H9 (cell line): Measurements from ENCODE around the gene OCIAD2. TPM values are rescaled to one million over a fixed set of nuclear protein-coding genes. Genes with fewer than 3 reads are reported as not detected.

Experiments
- DNase-seq: peaks from one replicate; pipeline ENCODE4 v3.0.0-alpha.2; 2017
- H2AFZ ChIP-seq: one replicate; pipeline ENCODE4 v1.6.1; 2013; ENCODE audit warnings: mild to moderate bottlenecking, low read length, control low read depth, moderate library complexity
- H2AK5ac ChIP-seq: 2 replicates; pipeline ENCODE4 v1.6.1; 2013; ENCODE audit warnings: low read length, control low read depth, mixed read lengths; ENCODE audit not compliant: insufficient read length
- H2BK120ac ChIP-seq: one replicate; pipeline ENCODE4 v1.6.1; 2013; ENCODE audit warnings: low read depth, mild to moderate bottlenecking, low read length, control low read depth, inconsistent platforms; ENCODE audit not compliant: poor library complexity, severe bottlenecking
- H2BK12ac ChIP-seq: 2 replicates; pipeline ENCODE4 v1.6.1; 2013; ENCODE audit warnings: low read length, control low read depth, mixed read lengths, low read depth; ENCODE audit not compliant: insufficient read length
- H2BK15ac ChIP-seq: 2 replicates; pipeline ENCODE4 v1.6.1; 2013; ENCODE audit warnings: low read depth, low read length, control low read depth
- H2BK20ac ChIP-seq: one replicate; pipeline ENCODE4 v1.6.1; 2013; ENCODE audit warnings: low read depth, mild to moderate bottlenecking, low read length, control low read depth, inconsistent platforms; ENCODE audit not compliant: poor library complexity, severe bottlenecking
- H2BK5ac ChIP-seq: 2 replicates; pipeline ENCODE4 v1.6.1; 2013; ENCODE audit warnings: low read length, control low read depth, mixed read lengths; ENCODE audit not compliant: insufficient read length
- H3K14ac ChIP-seq: 2 replicates; pipeline ENCODE4 v1.6.1; 2013; ENCODE audit warnings: low read length, control low read depth; ENCODE audit not compliant: insufficient read depth
- H3K18ac ChIP-seq: 2 replicates; pipeline ENCODE4 v1.6.1; 2013; ENCODE audit warnings: low read depth, mild to moderate bottlenecking, mixed read lengths, low read length, control low read depth; ENCODE audit not compliant: insufficient read length
- H3K23ac ChIP-seq: 2 replicates; pipeline ENCODE4 v1.6.1; 2013; ENCODE audit warnings: low read length, control low read depth, mixed read lengths, low read depth; ENCODE audit not compliant: insufficient read length
- H3K23me2 ChIP-seq: 2 replicates; pipeline ENCODE4 v1.6.1; 2013; ENCODE audit warnings: low read depth, mild to moderate bottlenecking, mixed read lengths, low read length, control low read depth; ENCODE audit not compliant: insufficient read length, poor library complexity, severe bottlenecking
- H3K27ac ChIP-seq: 2 replicates; pipeline ENCODE4 v1.5.1; 2013; ENCODE audit warnings: low read length, control low read depth, mixed read lengths, low read depth; ENCODE audit not compliant: insufficient read length
- H3K27me3 ChIP-seq: 2 replicates; pipeline ENCODE4 v1.6.1; 2013; ENCODE audit warnings: low read length, control low read depth, inconsistent platforms; ENCODE audit not compliant: insufficient read depth
- H3K4ac ChIP-seq: 2 replicates; pipeline ENCODE4 v1.6.1; 2013; ENCODE audit warnings: low read depth, mild to moderate bottlenecking, control low read depth, inconsistent platforms, low read length, moderate library complexity
- H3K4me1 ChIP-seq: 2 replicates; pipeline ENCODE4 v1.6.1; 2013; ENCODE audit warnings: low read length, control low read depth, inconsistent platforms; ENCODE audit not compliant: insufficient read depth
- H3K4me2 ChIP-seq: 2 replicates; pipeline ENCODE4 v1.6.1; 2013; ENCODE audit warnings: low read length, control low read depth, mixed read lengths; ENCODE audit not compliant: insufficient read length, insufficient read depth
- H3K56ac ChIP-seq: 2 replicates; pipeline ENCODE4 v1.6.1; 2013; ENCODE audit warnings: low read depth, mild to moderate bottlenecking, mixed read lengths, low read length, control low read depth; ENCODE audit not compliant: insufficient read length
- H3K79me1 ChIP-seq: 2 replicates; pipeline ENCODE4 v1.6.1; 2013; ENCODE audit warnings: low read depth, mild to moderate bottlenecking, moderate library complexity, low read length, control low read depth, inconsistent platforms; ENCODE audit not compliant: insufficient read depth, poor library complexity, severe bottlenecking
- H3K79me2 ChIP-seq: 2 replicates; pipeline ENCODE4 v1.6.1; 2013; ENCODE audit warnings: low read length, control low read depth, inconsistent platforms; ENCODE audit not compliant: insufficient read depth
- H3K9ac ChIP-seq: 2 replicates; pipeline ENCODE4 v1.6.1; 2013; ENCODE audit warnings: low read length, control low read depth, mixed read lengths; ENCODE audit not compliant: insufficient read length; ENCODE audit errors: extremely low read depth
- H3K9me3 ChIP-seq: one replicate; pipeline ENCODE4 v1.6.1; 2013; ENCODE audit warnings: low read depth, low read length, inconsistent platforms; ENCODE audit not compliant: control insufficient read depth
- H3T11ph ChIP-seq: one replicate; pipeline ENCODE4 v1.6.1; 2013; ENCODE audit warnings: mild to moderate bottlenecking, low read length, control low read depth, inconsistent platforms
- H4K20me1 ChIP-seq: one replicate; pipeline ENCODE4 v1.6.1; 2013; ENCODE audit not compliant: control insufficient read depth, insufficient read length, insufficient read depth
- H4K5ac ChIP-seq: 2 replicates; pipeline ENCODE4 v1.6.1; 2013; ENCODE audit warnings: low read depth, mild to moderate bottlenecking, mixed read lengths, low read length, control low read depth; ENCODE audit not compliant: insufficient read length
- H4K8ac ChIP-seq: replicated peaks from 2 replicates; pipeline ENCODE4 v1.6.1; 2013; ENCODE audit warnings: low read length, control low read depth, mixed read lengths, low read depth; ENCODE audit not compliant: insufficient read length
- H4K91ac ChIP-seq: 2 replicates; pipeline ENCODE4 v1.6.1; 2013; ENCODE audit warnings: low read depth, mild to moderate bottlenecking, moderate library complexity, mixed read lengths, low read length, control low read depth; ENCODE audit not compliant: insufficient read length
- H3K27ac Mint-ChIP-seq, 3 experiments: 2 replicates in 2 of 3; 3 replicates in 1 of 3; pipeline ENCODE4 v1.8.0; 2020 to 2021; ENCODE audit warnings: mixed read lengths in 3 of 3, mild to moderate bottlenecking in 1 of 3, moderate library complexity in 1 of 3
- H3K27me3 Mint-ChIP-seq: 2 replicates; pipeline ENCODE4 v1.8.0; 2021; ENCODE audit warnings: low read depth, mild to moderate bottlenecking, moderate library complexity, mixed read lengths
- H3K36me3 Mint-ChIP-seq, 3 experiments: 2 replicates in 2 of 3; 3 replicates in 1 of 3; pipeline ENCODE4 v1.8.0; 2020 to 2021; ENCODE audit warnings: low read depth in 3 of 3, mixed read lengths in 3 of 3; ENCODE audit not compliant: insufficient read depth in 1 of 3
- H3K4me1 Mint-ChIP-seq, 2 experiments: 2 replicates each; pipeline ENCODE4 v1.8.0; 2020; ENCODE audit warnings: mixed read lengths in 2 of 2
- H3K4me3 Mint-ChIP-seq, 2 experiments: 2 replicates in 1 of 2; 3 replicates in 1 of 2; pipeline ENCODE4 v1.8.0; 2020 to 2021; ENCODE audit warnings: mild to moderate bottlenecking in 2 of 2, mixed read lengths in 2 of 2, moderate library complexity in 1 of 2
- H3K9me3 Mint-ChIP-seq, 2 experiments: 2 replicates in 1 of 2; 3 replicates in 1 of 2; pipeline ENCODE4 v1.8.0; 2020; ENCODE audit warnings: mild to moderate bottlenecking in 2 of 2, mixed read lengths in 2 of 2, moderate library complexity in 1 of 2
- WGBS: extraction: QIAGEN DNeasy Blood & Tissue Kit; methylation state at CpG from one replicate; pipeline ENCODE4 v1.1.7; 2013; ENCODE audit warnings: missing lambda C conversion rate, low lambda C conversion rate, mixed read lengths; ENCODE audit not compliant: insufficient read length; ENCODE audit errors: extremely low coverage; 5-methylcytosine and 5-hydroxymethylcytosine counted together
- total RNA-seq: library from RNA; stranded (reverse); gene quantifications from 2 replicates; pipeline ENCODE4 v1.2.1, GENCODE V29; 2021
- TF ChIP-seq, protein P1 (sequence below): fragments of 200-600 bp; sonication (generic); conservative IDR thresholded peaks from 3 replicates; pipeline ENCODE4 v1.8.0; 2021; ENCODE audit warnings: antibody characterized with exemption, mild to moderate bottlenecking

The OCIAD2 gene
- total RNA-seq, 1 experiment from 2014 or later = 108 TPM

DNA sequence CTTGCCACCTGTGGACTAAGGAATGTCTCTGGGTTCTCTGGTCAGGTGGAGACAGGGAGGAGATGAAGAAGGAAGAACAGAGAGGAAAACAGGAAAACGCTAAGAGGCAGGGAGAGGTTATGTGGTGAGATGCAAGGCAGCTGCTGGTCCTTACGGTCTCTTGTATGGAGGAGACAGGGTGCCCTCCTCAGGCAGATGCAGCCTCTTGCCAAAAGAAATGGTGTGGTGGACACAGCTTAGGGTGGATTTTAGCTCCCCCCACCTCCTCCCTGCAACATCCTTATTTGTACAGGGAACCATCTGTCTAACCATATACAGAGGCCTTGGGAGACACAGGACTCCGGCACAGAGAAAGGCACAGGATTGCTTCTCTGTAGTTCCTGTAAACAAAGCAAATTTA, 9.7 kb downstream of the OCIAD2 start:
- no peak overlapping the region for H3K14ac ChIP-seq
- H2BK5ac ChIP-seq = no peak overlapping the region
- H3K4me1 ChIP-seq = no peaks in the 10 kb centered on the region
- H4K8ac ChIP-seq = no peak overlapping the region
- no peaks in the 10 kb centered on the region for H3K23me2 ChIP-seq
- no peak overlapping the region for H2BK15ac ChIP-seq
- no peak overlapping the region for H3T11ph ChIP-seq
- no peaks in the 10 kb centered on the region for H3K9me3 ChIP-seq
- H3K18ac ChIP-seq = no peak overlapping the region
- no peak overlapping the region for H3K27ac ChIP-seq
- H4K91ac ChIP-seq = no peak overlapping the region
- no peak for DNase-seq
- H2AK5ac ChIP-seq = no peak overlapping the region
- no peak overlapping the region for H3K9ac ChIP-seq
- H3K27ac Mint-ChIP-seq = 0 out of 7 replicates have a peak overlapping the region, but pooled peaks of 1 of the 3 experiments have one; percentile 6
- no peaks in the 10 kb centered on the region for H4K20me1 ChIP-seq
- peaks cover 28 to 84% (median 32%) of the 10 kb centered on the region in 3 experiments for H3K36me3 Mint-ChIP-seq
- TF ChIP-seq, protein P1, sequence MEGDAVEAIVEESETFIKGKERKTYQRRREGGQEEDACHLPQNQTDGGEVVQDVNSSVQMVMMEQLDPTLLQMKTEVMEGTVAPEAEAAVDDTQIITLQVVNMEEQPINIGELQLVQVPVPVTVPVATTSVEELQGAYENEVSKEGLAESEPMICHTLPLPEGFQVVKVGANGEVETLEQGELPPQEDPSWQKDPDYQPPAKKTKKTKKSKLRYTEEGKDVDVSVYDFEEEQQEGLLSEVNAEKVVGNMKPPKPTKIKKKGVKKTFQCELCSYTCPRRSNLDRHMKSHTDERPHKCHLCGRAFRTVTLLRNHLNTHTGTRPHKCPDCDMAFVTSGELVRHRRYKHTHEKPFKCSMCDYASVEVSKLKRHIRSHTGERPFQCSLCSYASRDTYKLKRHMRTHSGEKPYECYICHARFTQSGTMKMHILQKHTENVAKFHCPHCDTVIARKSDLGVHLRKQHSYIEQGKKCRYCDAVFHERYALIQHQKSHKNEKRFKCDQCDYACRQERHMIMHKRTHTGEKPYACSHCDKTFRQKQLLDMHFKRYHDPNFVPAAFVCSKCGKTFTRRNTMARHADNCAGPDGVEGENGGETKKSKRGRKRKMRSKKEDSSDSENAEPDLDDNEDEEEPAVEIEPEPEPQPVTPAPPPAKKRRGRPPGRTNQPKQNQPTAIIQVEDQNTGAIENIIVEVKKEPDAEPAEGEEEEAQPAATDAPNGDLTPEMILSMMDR = peak; percentile 25; the same call in 1 of the 3 replicates
- H3K9me3 Mint-ChIP-seq = no peaks in the 10 kb centered on the region
- H3K56ac ChIP-seq = no peak overlapping the region
- H4K5ac ChIP-seq = no peak overlapping the region
- no peaks in the 10 kb centered on the region for H3K4me1 Mint-ChIP-seq
- no peak overlapping the region for H2BK12ac ChIP-seq
- no peak overlapping the region for H3K4me2 ChIP-seq
- WGBS = no CpG with 5 or more reads among the region's 3 CpGs
- H3K4me3 Mint-ChIP-seq = no peak overlapping the region
- no peak overlapping the region for H2BK20ac ChIP-seq
- no peak overlapping the region for H3K4ac ChIP-seq
- H2BK120ac ChIP-seq = no peak overlapping the region
- no peaks in the 10 kb centered on the region for H3K27me3 ChIP-seq
- H2AFZ ChIP-seq = no peak overlapping the region
- H3K23ac ChIP-seq = no peak overlapping the region
- H3K79me1 ChIP-seq = no peaks in the 10 kb centered on the region
- H3K27me3 Mint-ChIP-seq = no peaks in the 10 kb centered on the region
- no peaks in the 10 kb centered on the region for H3K79me2 ChIP-seq
